Small intestine (tissue), 7 donors: ENCODE data around the gene MSH4. TPM values are rescaled to one million over a fixed set of nuclear protein-coding genes. Genes with fewer than 3 reads are reported as not detected.

Experiments
- DNase-seq, 2 donors: peaks; one replicate each; pipeline versions ENCODE4 v3.0.0 to v3.0.0-alpha.2; 2013
- FAIRE-seq: peaks from 2 replicates; lab custom pipeline; 2012; peaks lifted over from hg19 to GRCh38; lab: Jason Lieb, UNC
- H3K27ac ChIP-seq, 3 donors: one replicate each; pipeline ENCODE4 v1.5.1; 2013; ENCODE audit warnings: low read length in 2 of 3, mild to moderate bottlenecking in 2 of 3, control low read depth in 1 of 3, inconsistent platforms in 1 of 3, low read depth in 1 of 3, moderate library complexity in 1 of 3
- H3K27me3 ChIP-seq, 3 donors: one replicate each; pipeline ENCODE4 v1.6.1; 2013; ENCODE audit warnings: low read length in 3 of 3, inconsistent platforms in 1 of 3; ENCODE audit not compliant: control insufficient read depth in 3 of 3, insufficient read depth in 3 of 3
- H3K36me3 ChIP-seq, 3 donors: one replicate each; pipeline ENCODE4 v1.6.1; 2013; ENCODE audit warnings: low read length in 3 of 3, inconsistent platforms in 1 of 3, low read depth in 1 of 3, mild to moderate bottlenecking in 1 of 3, moderate library complexity in 1 of 3; ENCODE audit not compliant: control insufficient read depth in 3 of 3, insufficient read depth in 2 of 3
- H3K4me1 ChIP-seq, 3 donors: one replicate each; pipeline ENCODE4 v1.6.1; 2013; ENCODE audit warnings: low read length in 2 of 3, inconsistent platforms in 1 of 3, low read depth in 1 of 3, mild to moderate bottlenecking in 1 of 3, moderate library complexity in 1 of 3; ENCODE audit not compliant: control insufficient read depth in 3 of 3, insufficient read depth in 2 of 3
- H3K4me3 ChIP-seq, 3 donors: one replicate each; pipeline ENCODE4 v1.5.1; 2013; ENCODE audit warnings: low read length in 3 of 3, control low read depth in 1 of 3, inconsistent platforms in 1 of 3, low read depth in 1 of 3, mild to moderate bottlenecking in 1 of 3, moderate library complexity in 1 of 3
- H3K9me3 ChIP-seq, 2 donors: one replicate each; pipeline ENCODE4 v1.6.1; 2013; ENCODE audit warnings: low read depth in 1 of 2, low read length in 1 of 2; ENCODE audit not compliant: control insufficient read depth in 2 of 2, insufficient read depth in 1 of 2
- WGBS, 3 donors: extraction: QIAGEN DNeasy Blood & Tissue Kit; methylation state at CpG; one replicate each; pipeline ENCODE4 v1.1.7; 2013; 5-methylcytosine and 5-hydroxymethylcytosine counted together
- polyA plus RNA-seq, 4 donors: library from polyadenylated mRNA; stranded (reverse) in 3 of 4; unstranded in 1 of 4; fragments of 200-250 nt in 3 of 4; fragments of 120-200 nt in 1 of 4; gene quantifications; one replicate each; pipeline versions ENCODE4 v1.2.1 to v1.2.3, GENCODE V29; 2013
- donor health status: healthy with polysubstance abuse.
- donor health status: control.
- donor health status: control.
- donor health status: Bipolar disorder and iron deficiency.
- donor health status: healthy.

Gene MSH4
- polyA plus RNA-seq, 4 donors: 0.04 to 0.21 TPM; not detected in 2

- no peaks in the 10 kb centered on the region for H3K36me3 ChIP-seq
- H3K27me3 ChIP-seq: no peaks in the 10 kb centered on the region
- no peak overlapping the region for H3K4me3 ChIP-seq
- H3K27ac ChIP-seq: no peak overlapping the region
- DNase-seq (no peak), FAIRE-seq (no peak)
- H3K4me1 ChIP-seq: no peaks in the 10 kb centered on the region
- 20 to 57% (median 28%) methylated on average over 1 of the region's 1 CpG for WGBS, 3 donors
- no peaks in the 10 kb centered on the region for H3K9me3 ChIP-seq
These were observed 48.9 kb downstream of the MSH4 start for GRCh38 chr1:75845576-75845975.

GRCh38 chr1:75855010-75855409, 58.3 kb downstream of the MSH4 start:
- H3K9me3 ChIP-seq: no peaks in the 10 kb centered on the region
- WGBS, 3 donors: 68 to 91% (median 74%) methylated on average over 2 of the region's 2 CpGs
- no peak for FAIRE-seq

GRCh38 chr1:75855734-75856133, 59.1 kb downstream of the MSH4 start:
- H3K27me3 ChIP-seq: no peaks in the 10 kb centered on the region
- no peak overlapping the region for H3K4me3 ChIP-seq
- no peaks in the 10 kb centered on the region for H3K4me1 ChIP-seq
- no peak overlapping the region for H3K27ac ChIP-seq
- DNase-seq (no peak), FAIRE-seq (no peak)
- H3K9me3 ChIP-seq: no peaks in the 10 kb centered on the region
- no peaks in the 10 kb centered on the region for H3K36me3 ChIP-seq

More at GRCh38 chr1:75855010-75855409, 58.3 kb downstream of the MSH4 start:
- Histone ChIP-seq H3K4me3 (no peak overlapping the region), H3K36me3 (no peaks in the 10 kb centered on the region), H3K27ac (no peak overlapping the region), H3K27me3 (no peaks in the 10 kb centered on the region), H3K4me1 (no peaks in the 10 kb centered on the region)
- no peak for DNase-seq

GRCh38 chr1:75861831-75862230, 65.1 kb downstream of the MSH4 start:
- no peaks in the 10 kb centered on the region for H3K36me3 ChIP-seq
- no peak for FAIRE-seq
- no peaks in the 10 kb centered on the region for H3K4me1 ChIP-seq
- H3K9me3 ChIP-seq: no peaks in the 10 kb centered on the region
- no peak for DNase-seq
- H3K27ac ChIP-seq: no peak overlapping the region
- WGBS, 3 donors: 61 to 71% (median 62%) methylated on average over 6 of the region's 6 CpGs
- H3K27me3 ChIP-seq: no peaks in the 10 kb centered on the region
- H3K4me3 ChIP-seq: no peak overlapping the region

- no peaks in the 10 kb centered on the region for H3K4me1 ChIP-seq
- no peak for DNase-seq
- H3K27me3 ChIP-seq: no peaks in the 10 kb centered on the region
- no peak overlapping the region for H3K4me3 ChIP-seq
- WGBS, 3 donors: 39 to 45% (median 43%) methylated on average over 1 of the region's 1 CpG
- H3K9me3 ChIP-seq: peaks cover 0 to 7% of the 10 kb centered on the region in 2 donors
- H3K27ac ChIP-seq: no peak overlapping the region
- H3K36me3 ChIP-seq: no peaks in the 10 kb centered on the region
- FAIRE-seq: no peak
These were observed 74.3 kb downstream of the MSH4 start for GRCh38 chr1:75870951-75871350.

GRCh38 chr1:75879985-75880384, 83.3 kb downstream of the MSH4 start:
- 76 to 83% (median 78%) methylated on average over 1 of the region's 1 CpG for WGBS, 3 donors
- H3K4me3 ChIP-seq: no peak overlapping the region
- no peaks in the 10 kb centered on the region for H3K36me3 ChIP-seq
- no peak overlapping the region for H3K27ac ChIP-seq
- no peaks in the 10 kb centered on the region for H3K27me3 ChIP-seq
- DNase-seq (no peak), FAIRE-seq (no peak)
- H3K9me3 ChIP-seq: no peaks in the 10 kb centered on the region
- no peaks in the 10 kb centered on the region for H3K4me1 ChIP-seq

GRCh38 chr1:75884437-75884836, 87.8 kb downstream of the MSH4 start:
- no peak for DNase-seq
- no peaks in the 10 kb centered on the region for H3K27me3 ChIP-seq
- H3K4me3 ChIP-seq: no peak overlapping the region
- no peak overlapping the region for H3K27ac ChIP-seq
- WGBS, 3 donors: 64 to 85% (median 77%) methylated on average over 1 of the region's 1 CpG
- no peak for FAIRE-seq
- H3K4me1 ChIP-seq: no peaks in the 10 kb centered on the region
- no peaks in the 10 kb centered on the region for H3K9me3 ChIP-seq
- H3K36me3 ChIP-seq: no peaks in the 10 kb centered on the region

- DNase-seq (no peak), FAIRE-seq (no peak)
- Histone ChIP-seq H3K27ac (no peak overlapping the region), H3K27me3 (no peaks in the 10 kb centered on the region), H3K4me3 (no peak overlapping the region), H3K36me3 (no peaks in the 10 kb centered on the region), H3K9me3 (no peaks in the 10 kb centered on the region), H3K4me1 (no peaks in the 10 kb centered on the region)
- 10 to 45% (median 18%) methylated on average over 1 of the region's 1 CpG for WGBS, 3 donors
These were observed 104.7 kb downstream of the MSH4 start for GRCh38 chr1:75901371-75901770.

GRCh38 chr1:75908717-75909152, 112.1 kb downstream of the MSH4 start:
- Histone ChIP-seq H3K4me3 (no peak overlapping the region), H3K36me3 (no peaks in the 10 kb centered on the region), H3K27ac (no peak overlapping the region), H3K4me1 (no peaks in the 10 kb centered on the region), H3K9me3 (no peaks in the 10 kb centered on the region), H3K27me3 (no peaks in the 10 kb centered on the region)
- DNase-seq: peak in 1 of 2 donors; percentile 13
- no peak for FAIRE-seq
- 39 to 50% (median 50%) methylated on average over 2 of the region's 2 CpGs for whole genome bisulfite sequencing, 3 donors
